ENCODE results near the gene MCF2L.

- TF ChIP-seq POLR2A (IDR thresholded peaks at IDR 0.05), result no peak
- no peak for TF ChIP-seq CTCF (IDR thresholded peaks at IDR 0.05)
These were observed 4.0 kb upstream of the MCF2L start for GRCh38 chr13:112964971-112965492.
